K562 (cell line): ENCODE measurements around the gene NFATC4. TPM values are rescaled to one million over a fixed set of nuclear protein-coding genes. Genes with fewer than 3 reads are reported as not detected.

Experiments used
- ATAC-seq: fragments of 200-7000 bp; cut with Tn5 transposase; 3 replicates; pipeline ENCODE4 v1.9.1; 2020; ENCODE audit warnings: moderate library complexity
- BruUV-seq: library from RNA; stranded (reverse); fragments of 400-500 nt; replicated peaks from 2 replicates; lab custom pipeline; 2021; lab: Mats Ljungman, UMichigan
- CTCF ChIA-PET: fragments of 300-600 bp; formaldehyde crosslinking; extraction: SDS; loops from one replicate; lab custom pipeline; 2021; ENCODE audit warnings: low intra/inter-chr PET ratio; lab: Yijun Ruan, JAX
- POLR2A ChIA-PET: fragments of 300-600, 350-650 bp; sonication (Branson Sonifier 250); formaldehyde crosslinking; extraction: SDS; loops from one replicate; lab custom pipeline; 2021; ENCODE audit warnings: antibody characterized with exemption, inconsistent platforms; lab: Yijun Ruan, JAX
- DNase-seq, 4 experiments: peaks; one replicate each; pipeline versions ENCODE4 v3.0.0 to v3.0.0-alpha.2; 2011 to 2018; ENCODE audit warnings: low spot score in 3 of 4, mixed read lengths in 3 of 4; ENCODE audit errors: extremely low read depth in 1 of 4
- FAIRE-seq: peaks from 2 replicates; lab custom pipeline; 2011; peaks lifted over from hg19 to GRCh38; lab: Jason Lieb, UNC
- H2AFZ ChIP-seq: 2 replicates; pipeline ENCODE4 v1.6.0; 2011; ENCODE audit warnings: low read depth, low read length, control low read depth, inconsistent platforms
- H3K27ac ChIP-seq: fragments of 200-600 bp; 3 replicates; pipeline ENCODE4 v1.8.0; 2011; ENCODE audit warnings: low read depth, mild to moderate bottlenecking, control low read depth, inconsistent platforms, low read length, moderate library complexity, mixed read lengths; ENCODE audit errors: extremely low read depth
- H3K27me3 ChIP-seq, 2 experiments: fragments of 300-600 bp in 1 of 2; 2 replicates in 1 of 2; 3 replicates in 1 of 2; pipeline versions ENCODE4 v1.6.0 to v1.8.0; 2011; ENCODE audit warnings: inconsistent platforms in 2 of 2, low read length in 2 of 2, mild to moderate bottlenecking in 1 of 2, mixed read lengths in 1 of 2, moderate library complexity in 1 of 2; ENCODE audit not compliant: control insufficient read depth in 2 of 2, insufficient read depth in 2 of 2
- H3K36me3 ChIP-seq: fragments of 300-600 bp; 3 replicates; pipeline ENCODE4 v1.8.0; 2011; ENCODE audit warnings: mild to moderate bottlenecking, low read length, inconsistent platforms; ENCODE audit not compliant: control insufficient read depth, insufficient read depth
- H3K4me1 ChIP-seq, 2 experiments: fragments of 200-600 bp in 1 of 2; replicated peaks in 1 of 2; 2 replicates in 1 of 2; 3 replicates in 1 of 2; pipeline versions ENCODE4 v1.5.1 to v1.8.0; 2011; ENCODE audit warnings: inconsistent platforms in 2 of 2, low read length in 2 of 2, mild to moderate bottlenecking in 1 of 2, mixed read lengths in 1 of 2, moderate library complexity in 1 of 2; ENCODE audit not compliant: control insufficient read depth in 2 of 2, insufficient read depth in 2 of 2
- H3K4me2 ChIP-seq: 2 replicates; pipeline ENCODE4 v1.6.1; 2011; ENCODE audit warnings: low read length, control low read depth, inconsistent platforms, mixed read lengths; ENCODE audit not compliant: insufficient read depth
- H3K4me3 ChIP-seq: fragments of 200-600 bp; sonication (generic), shearing (Covaris generic); 2 replicates; pipeline ENCODE4 v1.5.1; 2016; ENCODE audit warnings: control low read depth, inconsistent platforms
- H3K79me2 ChIP-seq: fragments of 200-600 bp; 3 replicates; pipeline ENCODE4 v1.8.0; 2011; ENCODE audit warnings: low read length, inconsistent platforms; ENCODE audit not compliant: control insufficient read depth, insufficient read depth
- H3K9ac ChIP-seq, 2 experiments: 2 replicates each; pipeline versions ENCODE4 v1.6.0 to v1.6.1; 2011; ENCODE audit warnings: low read depth in 2 of 2, low read length in 2 of 2, control low read depth in 1 of 2, inconsistent platforms in 1 of 2, mild to moderate bottlenecking in 1 of 2, mixed read lengths in 1 of 2; ENCODE audit not compliant: insufficient read depth in 1 of 2
- H3K9me1 ChIP-seq: one replicate; pipeline ENCODE4 v1.6.0; 2011; ENCODE audit warnings: inconsistent platforms, mild to moderate bottlenecking, low read length, moderate library complexity; ENCODE audit not compliant: control insufficient read depth, insufficient read depth
- H3K9me3 ChIP-seq: replicated peaks from 2 replicates; pipeline ENCODE4 v1.5.1; 2011; ENCODE audit warnings: low read depth, low read length, inconsistent platforms; ENCODE audit not compliant: control insufficient read depth, insufficient read depth
- H4K20me1 ChIP-seq: replicated peaks from 2 replicates; pipeline ENCODE4 v1.6.1; 2011; ENCODE audit warnings: low read length, inconsistent platforms, mixed read lengths; ENCODE audit not compliant: control insufficient read depth, insufficient read depth
- CBFA2T3 ChIP-seq: fragments of 450-650 bp; IDR thresholded peaks from 2 replicates; pipeline ENCODE4 v1.6.1; 2017
- E2F1 ChIP-seq: sonication (generic); formaldehyde crosslinking; IDR thresholded peaks from 2 replicates; pipeline ENCODE4 v1.8.1; 2023; ENCODE audit warnings: mild to moderate bottlenecking, missing genetic modification reagents, moderate library complexity
- HCFC1 ChIP-seq: IDR thresholded peaks from 2 replicates; pipeline ENCODE4 v1.6.1; 2012; ENCODE audit warnings: low read depth, low read length, improper control_type of control experiment
- MEF2A ChIP-seq: IDR thresholded peaks from 2 replicates; pipeline ENCODE4 v1.6.1; 2011; ENCODE audit warnings: low read depth, mild to moderate bottlenecking, low read length, moderate library complexity; ENCODE audit not compliant: control insufficient read depth
- MTA1 ChIP-seq: fragments of 450-650 bp; IDR thresholded peaks from 2 replicates; pipeline ENCODE4 v1.6.1; 2017; ENCODE audit warnings: borderline replicate concordance
- PATZ1 ChIP-seq: fragments of 250-450 bp; sonication (Bioruptor Pico); IDR thresholded peaks from 2 replicates; pipeline ENCODE4 v1.5.0; 2020; ENCODE audit warnings: mild to moderate bottlenecking, borderline replicate concordance
- PTBP1 ChIP-seq: fragments of 200-400 bp; formaldehyde crosslinking; IDR thresholded peaks from 2 replicates; pipeline ENCODE4 v1.6.1; 2017; ENCODE audit warnings: low read depth, low read length
- SAP30 ChIP-seq: fragments of 200-600 bp; sonication (generic); IDR thresholded peaks from 2 replicates; pipeline ENCODE4 v1.6.1; 2012; ENCODE audit warnings: borderline replicate concordance, low read depth, mild to moderate bottlenecking, moderate library complexity, low read length, control low read depth, inconsistent platforms; ENCODE audit not compliant: insufficient read depth, poor library complexity, severe bottlenecking
- TCF7L2 ChIP-seq: fragments of 150-350 bp; IDR thresholded peaks from 2 replicates; pipeline ENCODE4 v1.6.1; 2016; ENCODE audit warnings: low read depth, mild to moderate bottlenecking, low read length, moderate library complexity
- TGIF2 ChIP-seq: sonication (generic); formaldehyde crosslinking; IDR thresholded peaks from 2 replicates; pipeline ENCODE4 v1.8.1; 2022; ENCODE audit warnings: mild to moderate bottlenecking, missing genetic modification reagents, moderate library complexity
- WGBS: fragments of 100-300 bp; shearing (Covaris generic); methylation state at CpG from one replicate; pipeline ENCODE4 v1.1.6; 2016; ENCODE audit warnings: low coverage, mixed read lengths; ENCODE audit not compliant: insufficient coverage; ENCODE audit errors: missing lambda C conversion rate; 5-methylcytosine and 5-hydroxymethylcytosine counted together
- in situ Hi-C: fragments of 300-500 bp; cut with MboI; formaldehyde crosslinking; loops from 4 replicates; pipeline ENCODE4 v1.15.0; 2018; ENCODE audit warnings: inconsistent platforms, mixed read lengths
- intact Hi-C: fragments of 100-400 bp; cut with micrococcal nuclease; formaldehyde crosslinking; loops from 2 replicates; pipeline ENCODE4 v1.14.2; 2022
- polyA plus RNA-seq, 8 experiments: library from polyadenylated mRNA; depleted of rRNA in 4 of 8; stranded (reverse) in 5 of 8; unstranded in 3 of 8; fragments of >200 nt; fragmentation: Nextera tagmentation in 2 of 8; fragmentation: Illumina TruSeq in 1 of 8; extraction: Ambion mirVana in 2 of 8; extraction: Trizol in 1 of 8; gene quantifications; 2 replicates each; pipeline versions ENCODE4 v1.2.1 to v1.2.3, GENCODE V29; 2011 to 2014; ENCODE audit warnings: inconsistent platforms in 1 of 8, missing spikeins in 1 of 8
- total RNA-seq, 7 experiments: library from RNA; depleted of rRNA in 6 of 7; stranded (reverse); fragments of >200 nt in 6 of 7; fragmentation: Illumina TruSeq in 2 of 7; extraction: Trizol in 2 of 7; gene quantifications; 2 replicates each; pipeline versions ENCODE4 v1.2.1 to v1.2.3, GENCODE V29; 2011 to 2021; ENCODE audit warnings: low replicate concordance in 1 of 7

Gene NFATC4
- total and polyA plus RNA-seq, 9 of the 15 experiments (the other 6 are each of a cell fraction or from before 2014, with no cell fraction given): 0.25 to 3.8 (median 0.78) TPM; not detected in 1

GRCh38 chr14:24325963-24326362, 42.0 kb upstream of the NFATC4 start (continued):
- TF ChIP-seq CBFA2T3 (no peak), PATZ1 (CRISPR knock-in tag) (no peak), TCF7L2 (no peak), MTA1 (no peak)

- Histone ChIP-seq H3K9me3 (no peaks in the 10 kb centered on the region), H3K9me1 (no peaks in the 10 kb centered on the region), H2AFZ (no peak overlapping the region), H3K36me3 (no peaks in the 10 kb centered on the region), H3K4me3 (no peak overlapping the region), H4K20me1 (no peaks in the 10 kb centered on the region), H3K4me1 (peaks cover 2 to 17% of the 10 kb centered on the region in 2 experiments; a peak in 4 of 5 replicates)
- no TSS peak for BruUV-seq
- 28% methylated on average over 2 of the region's 2 CpGs for WGBS
- no peak for TF ChIP-seq SAP30
- TF ChIP-seq E2F1 (CRISPR knock-in tag): no peak
- no peak for TF ChIP-seq MEF2A
- no peak for TF ChIP-seq PTBP1
- no peak for TF ChIP-seq TGIF2 (CRISPR knock-in tag)
- TF ChIP-seq HCFC1: no peak
- TF ChIP-seq, all 486 proteins: peak for 0
- Histone ChIP-seq H3K4me2 (no peak overlapping the region), H3K79me2 (no peaks in the 10 kb centered on the region), H3K27ac (no peak overlapping the region), H3K9ac (peak overlapping the region in 1 of 2 experiments; percentile 52; a peak in 1 of 4 replicates), H3K27me3 (no peaks in the 10 kb centered on the region)
- FAIRE-seq (no peak), ATAC-seq (no peak), DNase-seq (no peak)
- CTCF ChIA-PET: interaction anchor here (1.7 kb wide), 1 partner anchor 104 kb away, joined by 5 read pairs; no protein-coding TSS in a partner anchor
- POLR2A ChIA-PET: interaction anchor here (1.1 to 1.3 kb wide), 2 partner anchors 104 to 109 kb away, joined by 3 to 6 read pairs; no protein-coding TSS in a partner anchor
- intact Hi-C loops (no loop called here), in situ Hi-C loops (loop anchor here (25.0 kb wide), 1 partner anchor 360 kb away; no protein-coding TSS in a partner anchor)
Observed at GRCh38 chr14:24327303-24327702, 40.7 kb upstream of the NFATC4 start.
